CD4-positive, alpha-beta T cell treated with Interleukin-17A for 1 hour (primary cell): ENCODE measurements around the gene PDE4D.

Experiments used
- DNase-seq: peaks from one replicate; pipeline ENCODE4 v3.0.0-alpha.2; 2020

Gene PDE4D

DNA sequence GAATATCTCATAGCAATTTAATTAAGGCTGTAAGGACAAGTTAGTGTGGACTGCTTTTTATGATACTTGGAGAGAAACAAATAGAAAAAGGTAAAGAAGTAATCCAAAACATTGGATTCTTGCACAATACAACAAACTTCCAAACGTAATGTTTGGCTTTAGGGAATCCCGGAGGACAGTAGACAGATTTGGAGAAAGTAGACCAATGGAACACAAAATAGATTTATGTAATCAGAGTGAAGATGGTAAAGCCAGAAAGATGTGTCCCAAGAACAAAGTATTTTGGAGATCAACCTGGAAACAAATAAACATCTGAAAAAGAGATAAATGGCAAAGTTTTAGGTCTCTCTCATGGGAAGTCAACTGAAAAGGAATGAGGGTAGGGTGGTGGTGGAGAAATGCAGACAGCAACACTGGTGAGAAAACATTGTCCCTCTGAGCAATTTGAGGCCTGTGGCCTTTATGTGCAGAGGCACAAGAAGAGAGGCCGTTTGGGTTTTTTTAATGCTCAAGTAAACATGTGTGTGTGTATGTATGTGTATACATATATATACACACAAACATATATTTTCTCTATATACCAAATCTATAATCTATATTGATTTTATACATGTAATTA is 620.6 kb downstream of the PDE4D start:
- no peak for DNase-seq

DNA sequence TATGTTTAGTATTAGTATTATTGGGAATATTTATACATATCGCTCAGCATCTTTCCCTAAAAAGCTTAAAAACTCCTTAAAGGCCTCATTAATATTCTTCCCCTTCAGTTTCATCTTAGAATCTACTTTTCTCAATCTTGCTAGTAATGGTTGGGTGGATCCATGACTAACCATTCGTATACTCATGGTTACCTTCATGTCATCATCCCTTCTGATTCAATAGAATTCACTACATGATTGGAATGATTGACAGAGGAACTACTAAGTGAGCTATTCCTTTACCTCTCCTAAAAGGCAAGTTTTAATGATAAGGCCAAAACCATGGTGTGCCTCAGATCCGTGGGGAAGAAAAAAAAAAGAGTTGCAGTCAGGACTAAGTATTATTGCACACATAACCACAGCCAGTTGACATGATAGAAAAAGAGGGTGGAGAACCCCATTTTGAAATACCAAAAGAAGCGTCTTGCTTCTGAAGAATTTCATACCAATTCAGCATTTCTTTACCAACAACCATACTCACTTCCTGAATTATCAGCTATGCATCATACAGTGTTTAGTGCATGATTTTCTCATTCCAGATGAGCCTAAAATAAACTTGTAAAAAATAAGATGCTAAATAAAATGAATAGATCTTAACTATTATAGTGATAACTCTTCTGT is 624.6 kb downstream of the PDE4D start:
- DNase-seq = no peak

DNA sequence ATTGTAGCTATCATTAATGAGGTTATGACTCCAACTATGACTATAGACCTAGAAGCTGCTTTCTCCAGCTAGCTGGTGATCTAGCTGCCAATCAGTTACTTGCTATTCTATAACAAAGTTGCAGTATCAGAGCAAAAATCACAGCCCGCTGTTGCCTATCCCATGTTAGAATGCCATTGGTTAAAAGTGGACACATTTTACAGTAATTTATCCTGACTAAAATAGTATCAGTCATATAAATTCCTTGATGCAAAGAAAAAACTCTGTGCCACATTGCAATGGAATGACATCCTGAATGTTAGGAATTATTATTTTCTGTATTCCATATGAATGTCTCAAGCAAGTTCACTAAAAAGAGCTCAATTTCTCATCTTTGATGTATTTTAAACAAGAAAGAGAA is 626.5 kb downstream of the PDE4D start:
- DNase-seq = no peak

DNA sequence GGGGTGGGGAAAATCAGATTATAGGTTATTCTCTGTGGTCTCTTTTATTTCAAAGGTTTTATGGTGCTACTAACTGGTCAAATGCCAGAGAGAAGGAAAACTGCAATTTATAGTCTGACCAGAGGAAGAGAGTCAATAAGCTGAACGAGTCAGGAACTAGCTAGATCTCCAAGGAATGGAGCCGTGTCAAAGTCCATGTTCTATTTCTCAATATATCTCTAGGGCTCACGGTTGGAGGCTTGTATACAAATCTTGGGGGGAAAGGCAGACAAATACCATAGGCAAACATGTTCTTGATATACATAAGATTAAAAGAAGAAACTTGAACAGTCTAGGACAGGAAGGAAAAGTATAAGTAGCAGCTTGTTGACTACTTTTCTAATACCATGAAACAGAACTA is 627.1 kb downstream of the PDE4D start:
- DNase-seq = no peak

DNA sequence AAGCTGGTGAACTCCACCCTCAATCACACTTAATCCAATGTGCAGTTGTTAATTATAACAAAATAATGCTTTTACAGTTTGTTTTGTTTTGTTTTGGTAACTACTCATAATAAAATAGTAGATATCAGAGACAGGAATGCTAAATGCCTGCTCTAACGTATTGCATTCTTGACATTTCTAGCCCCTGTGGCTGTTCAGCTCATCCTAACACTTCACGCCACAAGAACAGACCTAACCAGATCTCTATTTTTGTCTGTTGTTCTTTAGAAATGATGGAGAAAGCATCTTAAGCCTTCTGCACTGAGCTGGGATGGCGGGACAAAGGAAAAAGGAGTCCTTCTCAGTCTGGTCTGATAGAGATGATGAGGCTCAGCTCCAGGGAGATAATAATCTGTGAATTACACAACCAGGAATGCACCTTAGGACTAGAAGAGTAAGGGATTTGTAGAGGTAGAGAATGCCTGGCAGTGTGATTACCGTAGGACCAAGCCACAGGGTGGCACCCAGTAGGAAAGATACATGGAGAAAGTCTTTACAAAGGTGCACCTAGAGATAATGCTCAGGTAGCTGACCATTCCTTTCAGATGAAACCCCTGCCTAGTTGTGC is 628.8 kb downstream of the PDE4D start:
- DNase-seq = no peak

DNA sequence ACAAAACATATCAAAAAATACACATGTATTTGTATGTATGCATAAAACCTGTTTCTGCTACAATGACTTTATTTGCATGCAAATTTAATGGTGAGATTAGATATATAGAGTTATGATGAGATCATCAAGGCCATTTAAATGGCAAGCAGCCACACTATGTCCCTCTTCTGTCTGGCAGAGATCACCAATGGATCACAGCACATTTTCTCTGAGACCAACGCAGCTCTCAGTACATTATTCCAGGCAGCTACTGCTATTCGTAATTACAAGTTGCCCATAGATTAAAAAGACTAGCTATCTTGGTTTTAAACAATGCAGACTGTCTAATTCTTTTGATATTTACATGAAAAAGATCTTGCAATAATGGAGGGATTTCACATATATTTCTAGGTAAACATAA is 629.5 kb downstream of the PDE4D start:
- DNase-seq = no peak

DNA sequence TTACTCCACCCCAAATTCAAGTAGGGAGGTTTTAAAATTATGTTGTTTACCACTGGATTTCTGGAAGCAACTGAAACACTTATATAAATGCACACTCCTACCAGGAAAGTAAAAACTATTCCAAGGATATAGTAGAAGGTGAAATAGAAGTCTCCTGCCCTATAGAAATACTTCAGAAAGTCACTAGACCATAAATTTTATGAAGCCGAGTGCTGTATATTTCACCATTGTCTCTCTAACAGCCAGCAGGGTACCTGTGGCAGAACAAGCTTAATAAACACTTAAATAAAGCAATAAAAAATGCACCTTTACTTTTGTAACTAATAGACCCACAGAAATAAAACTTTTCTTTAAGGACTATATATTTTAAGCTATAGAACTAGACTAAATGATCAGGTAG is 631.6 kb downstream of the PDE4D start:
- DNase-seq = no peak

DNA sequence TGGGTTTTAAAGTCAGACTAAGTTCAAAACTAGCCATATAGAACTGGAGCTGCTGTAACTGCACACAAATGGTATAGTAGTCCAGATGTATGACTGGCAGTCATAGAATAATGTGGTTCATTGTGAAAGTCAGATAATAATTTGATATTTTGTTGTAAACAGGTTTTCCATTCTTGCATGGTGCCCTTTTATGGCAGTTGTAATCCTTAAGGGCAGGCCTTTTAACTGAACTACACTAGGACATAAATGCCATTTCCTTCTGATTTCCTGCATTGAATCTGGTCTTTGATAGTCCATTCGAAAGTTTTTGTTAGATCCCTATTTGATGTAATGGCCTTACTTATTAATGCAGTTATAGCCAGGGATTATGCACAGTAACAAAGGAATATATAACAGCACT is 632.6 kb downstream of the PDE4D start:
- no peak for DNase-seq

DNA sequence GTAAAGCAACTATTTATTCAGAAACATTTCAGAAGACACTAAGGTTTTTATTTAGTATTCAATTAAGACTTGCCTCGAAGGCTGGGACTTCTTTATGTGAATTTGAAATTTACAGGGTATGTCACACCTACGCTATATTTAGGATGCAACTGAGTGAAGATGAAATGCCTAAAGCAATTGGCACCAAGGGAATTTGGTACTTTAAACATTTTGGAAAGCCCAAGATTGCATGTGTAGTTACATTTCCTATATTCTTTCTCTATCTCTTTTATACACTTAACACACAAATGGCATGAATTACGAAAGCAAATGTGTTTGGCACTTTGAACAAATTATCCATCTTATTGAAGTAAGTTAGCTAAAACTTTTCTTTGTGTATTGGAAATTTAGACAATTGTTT is 633.3 kb downstream of the PDE4D start:
- no peak for DNase-seq

DNA sequence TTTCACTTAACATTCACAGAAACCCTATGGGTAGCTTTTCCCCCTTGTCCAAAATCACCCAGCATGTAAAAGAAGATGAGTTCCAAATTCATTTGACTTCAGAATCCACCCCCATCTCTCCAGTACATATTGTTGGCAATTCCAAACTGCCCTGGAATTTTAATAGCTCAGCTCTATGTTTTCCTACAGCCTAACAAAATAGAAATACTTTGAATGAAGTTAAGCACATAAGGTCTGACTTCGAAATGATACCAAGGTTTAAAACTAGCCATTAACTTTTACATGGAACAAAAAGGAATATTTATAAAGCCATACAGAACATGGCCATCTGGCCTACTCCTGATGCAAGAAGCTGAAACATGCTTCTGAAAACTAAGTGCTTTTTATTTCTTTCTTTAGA is 634.3 kb downstream of the PDE4D start:
- DNase-seq = no peak

DNA sequence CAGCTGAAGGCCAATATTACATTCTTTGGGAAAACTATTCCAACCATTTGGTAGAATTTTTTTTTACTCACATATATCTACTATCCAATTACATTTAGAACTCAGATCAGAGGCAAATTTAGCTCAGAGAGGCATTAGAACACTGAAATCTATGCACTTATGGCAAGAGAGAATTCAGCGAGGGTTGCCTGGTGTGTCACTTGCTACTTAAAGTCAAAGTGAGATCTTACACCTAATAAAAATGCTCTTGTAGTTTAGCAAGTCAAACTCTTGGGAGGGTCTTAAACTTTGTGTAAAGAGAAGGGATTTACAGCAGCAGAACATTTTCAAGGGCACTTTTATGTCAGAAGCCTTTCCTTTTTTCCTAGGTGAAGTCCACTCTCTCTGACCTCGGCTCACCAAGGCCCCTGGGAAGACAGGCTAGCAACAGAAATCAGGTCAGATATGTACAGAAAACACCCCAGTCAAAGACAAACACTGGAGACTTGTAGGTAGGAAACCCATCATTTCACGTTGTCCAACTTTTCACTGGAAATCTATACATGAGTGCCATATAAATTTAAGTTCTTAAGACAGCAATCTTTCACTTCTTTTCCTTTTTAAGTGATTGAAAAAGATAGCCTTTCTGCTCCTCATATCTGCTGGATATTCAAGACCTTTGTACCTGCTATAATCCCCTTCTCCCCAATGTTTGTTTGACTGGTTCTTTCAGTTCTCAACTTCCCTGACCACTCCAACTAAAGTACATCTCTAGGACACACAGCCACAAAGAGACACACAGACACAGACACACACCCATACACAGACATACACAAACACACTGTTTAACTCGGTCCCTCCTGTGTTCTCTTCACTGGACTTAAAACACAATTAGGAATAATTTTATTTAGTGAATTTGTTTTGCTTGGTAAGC is 635.8 kb downstream of the PDE4D start:
- no peak for DNase-seq

DNA sequence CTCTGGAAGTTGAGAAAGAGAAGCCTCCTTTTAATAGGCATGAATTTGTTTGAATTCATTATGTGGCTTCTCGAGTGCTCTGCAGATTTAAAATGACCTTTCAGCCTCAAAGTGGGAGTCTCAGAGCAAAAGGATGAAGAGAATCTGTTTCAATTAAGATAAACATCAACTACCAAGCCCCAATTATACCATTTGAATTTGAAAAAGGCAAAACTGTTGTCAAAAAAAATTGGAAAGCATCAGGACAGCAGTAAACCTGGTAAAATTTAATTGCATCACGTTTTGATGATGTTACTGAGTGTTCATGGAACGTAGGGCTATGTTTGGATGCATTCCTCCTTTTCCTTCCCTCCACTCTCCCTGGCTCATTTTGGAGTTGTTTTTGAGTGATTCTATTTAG is 637.2 kb downstream of the PDE4D start:
- DNase-seq = no peak

DNA sequence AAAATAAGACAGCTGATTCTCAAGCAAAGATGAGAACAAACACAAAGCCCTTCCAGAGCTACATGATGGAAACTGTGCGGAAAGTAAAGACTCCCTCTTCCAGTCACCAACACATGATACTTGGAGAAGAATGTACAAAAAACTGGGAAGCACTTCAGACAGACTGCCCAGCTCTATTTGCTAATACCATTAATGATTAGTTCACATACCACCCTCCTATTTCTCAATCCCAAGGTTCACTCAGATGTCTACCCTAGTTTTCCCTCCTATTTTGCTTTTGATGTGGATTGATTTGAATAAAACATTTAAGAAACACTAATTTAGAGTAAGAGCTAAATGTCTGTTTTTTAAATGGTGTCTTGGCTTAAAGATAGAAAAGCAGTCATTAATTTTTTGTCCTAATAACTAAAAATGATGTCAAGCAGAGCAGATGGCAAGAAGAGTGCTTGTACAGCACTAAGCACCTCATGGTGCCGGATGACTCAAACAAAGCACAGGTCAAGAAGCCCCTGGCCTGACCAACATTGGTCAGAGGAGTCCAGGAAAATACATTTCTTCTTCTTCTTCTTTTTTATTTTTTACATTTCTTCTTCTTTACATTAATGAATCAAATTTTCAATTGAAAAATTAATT is 639.4 kb downstream of the PDE4D start:
- no peak for DNase-seq

DNA sequence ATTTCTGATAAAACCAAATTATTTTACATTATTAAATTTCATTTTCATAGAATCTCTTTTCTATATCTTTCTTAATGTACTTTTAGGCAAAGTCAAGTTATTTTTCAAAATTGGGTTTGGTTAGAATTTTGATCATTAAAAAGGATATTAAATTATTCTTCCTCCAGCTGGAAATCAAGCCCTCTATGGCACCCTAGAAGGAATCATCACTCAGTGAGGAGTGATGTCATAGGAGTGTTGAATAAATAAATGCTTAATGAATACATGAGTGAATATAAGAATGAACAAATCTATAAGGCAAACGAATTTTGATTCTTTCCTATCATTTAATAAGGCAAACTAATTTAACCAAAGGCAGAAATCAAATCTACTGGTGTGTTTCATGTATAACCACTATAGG is 639.9 kb downstream of the PDE4D start:
- no peak for DNase-seq

DNA sequence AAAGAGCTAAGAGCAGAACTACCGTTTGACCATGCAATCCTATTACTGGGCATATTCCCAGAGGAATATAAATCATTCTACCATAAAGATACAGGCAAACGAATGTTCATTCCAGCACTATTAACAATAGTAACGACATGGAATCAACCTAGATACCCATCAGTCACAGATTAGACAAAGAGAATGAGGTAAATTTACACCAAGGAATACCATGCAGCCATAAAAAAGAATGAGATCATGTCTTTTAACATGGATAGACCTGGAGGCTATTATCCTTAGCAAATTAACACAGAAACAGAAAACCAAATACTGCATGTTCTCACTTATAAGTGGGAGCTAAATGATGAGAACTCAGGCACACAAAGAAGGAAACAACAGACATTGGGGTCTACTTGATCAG is 641.9 kb downstream of the PDE4D start:
- DNase-seq = no peak

DNA sequence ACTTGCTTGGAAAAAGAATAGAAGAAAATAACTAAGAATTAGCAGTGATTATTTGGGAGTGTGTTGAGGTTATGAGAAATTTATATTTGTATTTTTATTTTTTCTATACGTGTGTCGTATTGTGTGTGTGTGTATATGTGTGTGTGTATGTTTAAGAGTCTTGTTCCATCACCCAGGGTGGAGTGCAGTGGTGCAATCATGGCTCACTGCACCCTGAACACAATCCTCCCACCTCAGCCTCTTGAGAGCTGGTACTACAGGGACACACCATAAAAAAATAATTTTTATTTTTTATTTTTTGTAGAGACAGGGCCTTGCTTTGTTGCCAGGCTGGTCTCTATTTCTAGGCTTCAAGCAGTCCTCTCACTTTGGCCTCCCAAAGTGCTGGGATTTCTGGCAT is 643.8 kb downstream of the PDE4D start:
- no peak for DNase-seq

DNA sequence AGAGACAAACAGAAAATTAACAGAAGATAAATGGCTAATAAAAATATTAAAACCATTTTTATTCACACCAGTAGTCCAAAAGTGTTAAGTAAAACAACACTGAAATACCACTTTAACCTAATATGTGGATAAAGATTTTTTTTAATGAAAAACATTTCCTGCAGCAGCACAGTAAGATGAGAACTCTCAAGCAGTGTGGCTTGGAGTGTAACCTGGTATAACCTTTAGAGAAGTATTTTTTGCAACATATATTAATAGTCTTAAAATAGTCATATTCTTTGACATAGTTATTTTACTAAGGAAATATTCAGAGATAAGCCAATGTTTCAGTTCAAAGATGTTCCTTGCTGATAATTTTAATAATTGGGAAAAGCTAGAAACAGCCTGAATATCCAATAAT is 644.4 kb downstream of the PDE4D start:
- DNase-seq = no peak

DNA sequence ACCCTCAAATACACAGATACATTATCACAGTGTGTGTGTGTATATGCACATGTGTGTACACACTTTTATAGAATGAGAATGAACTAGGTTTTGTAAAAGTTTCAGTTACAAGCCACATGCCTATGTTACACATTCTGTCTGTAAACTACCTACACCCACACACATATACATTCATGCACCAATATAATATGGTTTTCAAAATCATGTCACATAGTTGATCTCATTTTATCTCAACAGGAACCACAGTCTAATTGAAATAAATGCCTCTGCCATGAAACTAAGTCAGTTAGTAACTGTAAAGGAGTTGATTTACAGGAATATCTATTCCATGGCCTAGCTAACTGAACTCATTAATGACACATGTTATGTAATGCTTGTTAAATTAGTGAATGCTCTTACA is 646.6 kb downstream of the PDE4D start:
- no peak for DNase-seq

DNA sequence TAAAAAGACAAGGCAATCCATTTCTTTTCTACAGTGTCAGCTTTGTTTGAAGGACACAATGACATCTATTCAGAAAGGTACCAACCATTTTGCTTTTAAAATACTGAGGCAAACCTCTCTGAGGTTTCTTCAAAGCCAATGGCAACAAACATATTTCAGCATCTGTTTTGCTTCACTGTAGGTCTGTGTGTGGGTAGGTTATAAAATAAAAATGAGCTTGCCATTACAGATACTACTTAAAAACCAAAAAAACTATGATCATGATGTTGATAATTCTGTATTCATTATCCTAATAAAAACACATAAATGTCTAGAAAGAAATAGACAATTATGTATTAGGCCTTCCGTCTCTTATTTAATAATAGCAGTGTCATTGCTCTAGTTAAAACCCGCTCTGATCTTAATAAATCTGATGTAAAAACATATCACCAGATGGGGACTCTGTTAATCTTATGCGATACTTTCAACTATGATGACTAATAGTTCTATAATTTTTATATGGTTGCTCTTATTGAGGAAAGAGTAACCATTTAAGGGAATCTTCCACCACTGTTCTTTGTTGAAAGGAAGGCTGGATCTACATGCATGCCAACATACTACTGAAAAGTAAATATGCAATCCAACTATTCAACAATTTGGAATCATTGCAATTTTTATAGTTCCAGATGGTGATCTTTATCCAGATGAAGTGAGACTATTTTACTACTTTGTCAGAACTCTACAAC is 647.2 kb downstream of the PDE4D start:
- no peak for DNase-seq

DNA sequence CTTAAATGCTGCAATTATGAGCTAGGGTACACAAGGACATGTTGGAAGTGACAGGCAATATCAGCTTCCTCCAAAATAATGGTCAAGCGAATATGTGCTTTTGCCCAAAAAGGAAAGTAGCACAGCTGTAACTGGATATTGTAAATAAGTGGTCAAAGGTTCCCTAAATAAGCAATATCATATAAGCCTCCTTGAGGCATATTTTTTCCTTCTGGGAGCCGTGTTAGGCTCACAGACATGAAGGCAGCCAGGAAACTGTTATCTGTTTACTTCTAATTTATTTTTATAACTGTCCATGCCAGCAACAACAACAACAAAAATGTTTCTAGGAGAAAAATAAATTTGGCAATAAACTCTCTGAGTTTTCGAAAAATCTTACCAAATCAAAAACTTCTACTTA is 648.3 kb downstream of the PDE4D start:
- no peak for DNase-seq

DNA sequence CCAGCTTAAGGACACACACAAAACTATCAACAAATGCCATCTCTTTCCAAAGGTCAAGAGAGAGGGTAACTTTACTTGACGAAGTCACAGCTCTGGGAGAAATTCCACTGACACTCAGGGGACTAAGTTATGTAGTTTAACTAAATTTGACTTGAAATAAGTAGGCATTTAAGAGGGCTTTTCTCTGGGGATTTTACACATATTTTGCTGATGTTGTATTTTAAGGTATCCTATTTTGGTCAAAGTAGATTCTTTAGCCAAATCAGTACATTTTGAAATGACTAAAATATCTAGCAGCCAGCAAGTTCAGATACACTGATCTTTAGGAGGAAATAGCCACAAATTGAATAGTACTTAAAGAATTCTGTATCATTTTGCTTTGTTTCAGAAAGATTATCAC is 652.0 kb downstream of the PDE4D start:
- no peak for DNase-seq

DNA sequence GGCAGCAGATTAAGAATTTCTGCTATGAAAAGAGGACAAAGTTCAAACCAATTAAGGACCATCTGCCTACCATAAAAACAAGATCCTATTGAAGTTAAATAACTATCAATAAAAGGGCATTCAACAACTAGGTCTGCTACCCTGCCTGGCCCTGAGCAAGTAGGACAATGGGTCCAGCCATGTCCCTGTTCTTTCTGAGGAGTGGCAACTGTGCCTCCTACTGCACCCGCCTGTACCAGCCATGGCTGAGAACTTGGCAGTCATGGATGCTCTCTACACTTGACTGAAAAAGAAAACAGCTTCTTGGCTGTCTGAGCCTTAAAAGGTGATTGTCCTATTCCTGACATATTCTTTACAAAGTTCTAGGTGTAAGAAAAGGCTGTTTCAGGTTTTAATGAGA is 652.4 kb downstream of the PDE4D start:
- DNase-seq = no peak
